MM.1S (cell line): ENCODE results near the gene EBP.

ENCODE experiments used
- DNase-seq: peaks from one replicate; pipeline ENCODE4 v3.0.0-alpha.2; 2015
- H2AFZ ChIP-seq: fragments of 300-600 bp; sonication (generic); 2 replicates; pipeline ENCODE4 v1.6.0; 2016; ENCODE audit warnings: antibody characterized with exemption, low read length
- H3F3A ChIP-seq: fragments of 300-600 bp; sonication (generic); 2 replicates; pipeline ENCODE4 v1.6.1; 2016; ENCODE audit warnings: mild to moderate bottlenecking, antibody characterized with exemption, low read length, moderate library complexity, mixed read lengths; ENCODE audit not compliant: insufficient read depth
- H3K27ac ChIP-seq: fragments of 300-600 bp; sonication (generic); 2 replicates; pipeline ENCODE4 v1.5.1; 2016; ENCODE audit warnings: mild to moderate bottlenecking, low read length
- H3K27me3 ChIP-seq: fragments of 300-600 bp; sonication (generic); replicated peaks from 2 replicates; pipeline ENCODE4 v1.6.0; 2016; ENCODE audit warnings: low read length; ENCODE audit not compliant: insufficient read depth
- H3K36me3 ChIP-seq: fragments of 300-600 bp; sonication (generic); replicated peaks from 2 replicates; pipeline ENCODE4 v1.6.1; 2016; ENCODE audit warnings: mild to moderate bottlenecking, low read length, mixed read lengths; ENCODE audit not compliant: insufficient read depth
- H3K4me1 ChIP-seq: fragments of 300-600 bp; sonication (generic); 2 replicates; pipeline ENCODE4 v1.6.1; 2016; ENCODE audit warnings: low read length, mixed read lengths
- H3K4me2 ChIP-seq: fragments of 300-600 bp; sonication (generic); 2 replicates; pipeline ENCODE4 v1.6.0; 2016; ENCODE audit warnings: low read depth, low read length
- H3K4me3 ChIP-seq: fragments of 300-600 bp; sonication (generic); 2 replicates; pipeline ENCODE4 v1.5.1; 2016; ENCODE audit warnings: low read length, mixed read lengths
- H3K79me2 ChIP-seq: fragments of 300-600 bp; sonication (generic); 2 replicates; pipeline ENCODE4 v1.6.1; 2016; ENCODE audit warnings: mixed run types, low read length, mixed read lengths
- H3K9ac ChIP-seq: fragments of 300-600 bp; sonication (generic); 2 replicates; pipeline ENCODE4 v1.6.1; 2016; ENCODE audit warnings: low read length, mixed read lengths
- H3K9me2 ChIP-seq: fragments of 300-600 bp; sonication (generic); replicated peaks from 2 replicates; pipeline ENCODE4 v1.6.1; 2016; ENCODE audit warnings: mild to moderate bottlenecking, low read length, mixed read lengths; ENCODE audit not compliant: insufficient read depth
- H3K9me3 ChIP-seq: fragments of 300-600 bp; sonication (generic); replicated peaks from 2 replicates; pipeline ENCODE4 v1.6.1; 2016; ENCODE audit warnings: mild to moderate bottlenecking, low read length, mixed read lengths; ENCODE audit not compliant: insufficient read depth
- H4K20me1 ChIP-seq: fragments of 300-600 bp; sonication (generic); 2 replicates; pipeline ENCODE4 v1.6.1; 2016; ENCODE audit warnings: mild to moderate bottlenecking, low read length, moderate library complexity, mixed read lengths; ENCODE audit not compliant: insufficient read depth
- EZH2 ChIP-seq: fragments of 300-600 bp; sonication (generic); optimal IDR thresholded peaks from 2 replicates; pipeline ENCODE3; 2017; ENCODE audit warnings: low read depth, mild to moderate bottlenecking, antibody characterized with exemption, low read length, mixed read lengths
- EZH2phosphoT487 ChIP-seq: fragments of 300-600 bp; sonication (generic); IDR thresholded peaks from 2 replicates; pipeline ENCODE4 v1.6.1; 2018; ENCODE audit warnings: antibody characterized with exemption, low read length
- TF ChIP-seq, protein P1 (sequence below): fragments of 300-600 bp; sonication (generic); IDR thresholded peaks from 2 replicates; pipeline ENCODE4 v1.5.1; 2016; ENCODE audit warnings: antibody characterized with exemption, low read length, mixed read lengths

Gene EBP

GRCh38 chrX:48521353-48522243, at the start of gene EBP:
Gene EBP (plus strand): TSS chrX:48521808. CDS start chrX:48523772, 1,964 bp downstream.
- Histone ChIP-seq H3K4me2 (peak within 1 kb of the TSS; percentile 74), H3K9me3 (no peaks in the 10 kb centered on the region), H3K9ac (peak within 1 kb of the TSS; percentile 75), H4K20me1 (no peaks in the 10 kb centered on the region), H3K4me1 (peaks cover 5% of the 10 kb centered on the region; the same call in 1 of the 2 replicates), H3K36me3 (no peaks in the 10 kb centered on the region), H3K4me3 (peak within 1 kb of the TSS; percentile 76), H3K79me2 (peaks cover 25% of the 10 kb centered on the region), H3F3A (peaks cover 4% of the 10 kb centered on the region), H3K9me2 (no peaks in the 10 kb centered on the region), H3K27ac (peak within 1 kb of the TSS; percentile 64; the same call in 1 of the 2 replicates), H2AFZ (peak within 1 kb of the TSS; percentile 64), H3K27me3 (no peaks in the 10 kb centered on the region)
- DNase-seq: peak; percentile 93
- TF ChIP-seq EZH2phosphoT487: no peak

DNA sequence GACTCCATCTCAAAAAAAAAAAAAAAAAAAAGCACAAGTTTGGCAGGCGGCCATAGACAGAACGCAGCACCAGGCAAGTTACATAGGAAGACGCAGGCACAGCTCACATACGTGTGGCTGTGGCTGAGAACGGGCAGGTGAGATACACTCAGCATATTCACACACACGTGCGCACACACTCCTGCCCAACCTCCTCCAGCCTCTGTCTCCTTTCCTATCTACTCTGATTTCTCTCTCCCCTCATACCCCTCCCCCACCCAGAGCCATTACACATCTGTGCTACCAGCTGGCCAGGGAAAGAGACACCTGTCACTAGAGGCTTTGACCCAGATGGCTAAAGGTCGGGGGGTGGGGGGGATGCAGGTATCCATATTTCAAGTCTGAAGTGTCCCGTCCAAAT, 49.4 kb upstream of the EBP start:
- no peak overlapping the region for H3K9ac ChIP-seq
- H3K4me2 ChIP-seq: no peak overlapping the region
- no peak overlapping the region for H2AFZ ChIP-seq
- H3F3A ChIP-seq: no peaks in the 10 kb centered on the region
- H4K20me1 ChIP-seq: no peaks in the 10 kb centered on the region
- H3K27me3 ChIP-seq: no peaks in the 10 kb centered on the region
- H3K79me2 ChIP-seq: peaks cover 42% of the 10 kb centered on the region
- H3K9me2 ChIP-seq: no peaks in the 10 kb centered on the region
- no peaks in the 10 kb centered on the region for H3K36me3 ChIP-seq
- H3K9me3 ChIP-seq: no peaks in the 10 kb centered on the region
- DNase-seq: no peak
- H3K27ac ChIP-seq: no peak overlapping the region
- no peak overlapping the region for H3K4me3 ChIP-seq
- TF ChIP-seq EZH2: no peak
- TF ChIP-seq, protein P1, sequence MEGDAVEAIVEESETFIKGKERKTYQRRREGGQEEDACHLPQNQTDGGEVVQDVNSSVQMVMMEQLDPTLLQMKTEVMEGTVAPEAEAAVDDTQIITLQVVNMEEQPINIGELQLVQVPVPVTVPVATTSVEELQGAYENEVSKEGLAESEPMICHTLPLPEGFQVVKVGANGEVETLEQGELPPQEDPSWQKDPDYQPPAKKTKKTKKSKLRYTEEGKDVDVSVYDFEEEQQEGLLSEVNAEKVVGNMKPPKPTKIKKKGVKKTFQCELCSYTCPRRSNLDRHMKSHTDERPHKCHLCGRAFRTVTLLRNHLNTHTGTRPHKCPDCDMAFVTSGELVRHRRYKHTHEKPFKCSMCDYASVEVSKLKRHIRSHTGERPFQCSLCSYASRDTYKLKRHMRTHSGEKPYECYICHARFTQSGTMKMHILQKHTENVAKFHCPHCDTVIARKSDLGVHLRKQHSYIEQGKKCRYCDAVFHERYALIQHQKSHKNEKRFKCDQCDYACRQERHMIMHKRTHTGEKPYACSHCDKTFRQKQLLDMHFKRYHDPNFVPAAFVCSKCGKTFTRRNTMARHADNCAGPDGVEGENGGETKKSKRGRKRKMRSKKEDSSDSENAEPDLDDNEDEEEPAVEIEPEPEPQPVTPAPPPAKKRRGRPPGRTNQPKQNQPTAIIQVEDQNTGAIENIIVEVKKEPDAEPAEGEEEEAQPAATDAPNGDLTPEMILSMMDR: no peak
- TF ChIP-seq EZH2phosphoT487: no peak
- H3K4me1 ChIP-seq: no peaks in the 10 kb centered on the region

DNA sequence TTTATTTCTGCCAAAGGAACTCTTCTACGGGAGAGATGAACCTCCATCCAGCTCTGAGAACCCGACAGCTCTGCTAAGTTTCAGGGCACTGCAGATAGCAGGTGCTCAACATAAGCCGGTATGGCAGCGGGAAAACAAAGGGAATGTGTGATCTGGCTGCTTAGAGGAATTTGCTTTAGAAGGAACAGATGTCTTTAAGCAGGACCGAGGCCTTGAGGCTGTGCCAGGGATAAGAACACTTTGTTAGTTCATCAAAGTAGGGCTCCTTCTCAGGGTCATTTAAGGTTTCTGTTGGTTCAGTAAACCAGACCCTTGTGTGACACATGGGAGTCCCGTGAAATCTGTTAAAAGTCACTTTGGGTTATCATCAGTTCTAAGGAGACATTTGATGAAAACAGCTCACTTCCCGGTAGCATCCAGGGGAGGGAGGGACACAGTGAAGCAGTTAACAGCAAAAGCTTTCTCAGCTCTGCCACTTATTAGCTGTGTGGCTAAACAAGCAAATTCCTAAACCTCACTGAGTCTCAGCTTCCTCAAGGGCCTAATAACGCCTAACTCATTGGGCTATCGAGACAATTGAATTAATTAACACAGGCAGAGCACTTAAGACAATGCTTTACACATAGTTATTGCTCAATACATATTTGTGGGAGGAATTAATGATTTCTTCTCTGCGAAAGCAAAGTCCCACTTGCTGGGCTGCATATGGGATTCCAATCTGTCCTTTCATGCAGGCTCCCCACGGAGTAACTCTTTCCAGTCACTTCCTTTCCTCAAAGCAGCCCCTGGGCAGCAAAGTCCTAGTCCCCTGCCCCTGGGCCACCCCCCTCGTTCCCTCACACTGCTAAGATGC, 48.5 kb upstream of the EBP start:
- no peaks in the 10 kb centered on the region for H4K20me1 ChIP-seq
- H3K27ac ChIP-seq: no peak overlapping the region
- no peaks in the 10 kb centered on the region for H3K9me2 ChIP-seq
- H3K9me3 ChIP-seq: no peaks in the 10 kb centered on the region
- H3K36me3 ChIP-seq: no peaks in the 10 kb centered on the region
- H2AFZ ChIP-seq: no peak overlapping the region
- H3K4me1 ChIP-seq: no peaks in the 10 kb centered on the region
- no peak overlapping the region for H3K9ac ChIP-seq
- H3K4me3 ChIP-seq: no peak overlapping the region
- H3F3A ChIP-seq: no peaks in the 10 kb centered on the region
- peaks cover 42% of the 10 kb centered on the region for H3K79me2 ChIP-seq
- TF ChIP-seq EZH2phosphoT487 (no peak), EZH2 (no peak)
- TF ChIP-seq, protein P1: no peak
- H3K27me3 ChIP-seq: no peaks in the 10 kb centered on the region
- no peak for DNase-seq
- no peak overlapping the region for H3K4me2 ChIP-seq
